Measurements from ENCODE around the gene HOXA9.

The HOXA9 gene

GRCh38 chr7:27132978-27133377, 32.4 kb downstream of the HOXA9 start:
- no peaks in the 10 kb centered on the region for H3K79me1 ChIP-seq (ENCODE audit: low read depth, low read length)
- no peak overlapping the region for H4K91ac ChIP-seq (ENCODE audit: low read depth, low read length, poor library complexity)
- H3K4me1 ChIP-seq (ENCODE audit: control insufficient read depth in 2 of 2, insufficient read depth in 1 of 2, low read depth in 1 of 2, low read length in 2 of 2) = peaks cover 0 to 3% of the 10 kb centered on the region in 2 donors
- no peak overlapping the region for H3K4me3 ChIP-seq (ENCODE audit: low read length in 2 of 2)
- H3K4me2 ChIP-seq (ENCODE audit: insufficient read depth, low read length, poor library complexity, severe bottlenecking) = no peak overlapping the region
- H3K27ac ChIP-seq (replicated peaks; ENCODE audit: low read length) = no peak overlapping the region
- H3K9ac ChIP-seq (ENCODE audit: low read depth, low read length, poor library complexity) = no peak overlapping the region
- H3K9me3 ChIP-seq (replicated peaks in 1 of 2; ENCODE audit: control insufficient read depth in 2 of 2, insufficient read depth in 1 of 2, low read depth in 1 of 2, low read length in 2 of 2) = peaks cover 0 to 8% of the 10 kb centered on the region in 2 donors
- no peak overlapping the region for H2BK5ac ChIP-seq (ENCODE audit: low read length)
- H3K14ac ChIP-seq (ENCODE audit: low read length) = no peak overlapping the region
- H3K4ac ChIP-seq (ENCODE audit: low read length) = no peak overlapping the region
- no peak overlapping the region for H2AK5ac ChIP-seq (ENCODE audit: low read depth, low read length)
- H2BK120ac ChIP-seq (ENCODE audit: low read depth, low read length) = no peak overlapping the region
- H3K36me3 ChIP-seq (replicated peaks in 1 of 2; ENCODE audit: control insufficient read depth in 2 of 2, insufficient read depth in 2 of 2, low read length in 2 of 2) = no peaks in the 10 kb centered on the region
- no peak overlapping the region for H3K18ac ChIP-seq (ENCODE audit: low read length)
- no peak overlapping the region for H2BK15ac ChIP-seq (ENCODE audit: low read length)
- no peak for DNase-seq (ENCODE audit: low spot score)
- H2BK12ac ChIP-seq (ENCODE audit: low read length) = no peak overlapping the region
- H3K27me3 ChIP-seq (ENCODE audit: control insufficient read depth in 3 of 3, insufficient read depth in 3 of 3, low read depth in 1 of 3, low read length in 3 of 3) = peaks cover 21 to 100% (median 93%) of the 10 kb centered on the region in 3 experiments
- no peak overlapping the region for H3K23ac ChIP-seq (ENCODE audit: low read depth, low read length, poor library complexity)
- no peak overlapping the region for H2AFZ ChIP-seq (ENCODE audit: low read length)
- no peak overlapping the region for H4K8ac ChIP-seq (ENCODE audit: low read depth, low read length)
- no CpG with 5 or more reads among the region's 6 CpGs for WGBS, 2 donors (ENCODE audit: extremely low coverage in 2 of 2, insufficient read length in 2 of 2, insufficient replicate concordance in 1 of 2)

- H2BK15ac ChIP-seq (ENCODE audit: low read length) = no peak overlapping the region
- H3K9ac ChIP-seq (ENCODE audit: low read depth, low read length, poor library complexity) = no peak overlapping the region
- DNase-seq (ENCODE audit: low spot score) = no peak
- no peak overlapping the region for H2BK5ac ChIP-seq (ENCODE audit: low read length)
- no peak overlapping the region for H2BK12ac ChIP-seq (ENCODE audit: low read length)
- no peak overlapping the region for H4K91ac ChIP-seq (ENCODE audit: low read depth, low read length, poor library complexity)
- no peak overlapping the region for H3K23ac ChIP-seq (ENCODE audit: low read depth, low read length, poor library complexity)
- H3K4me1 ChIP-seq (ENCODE audit: control insufficient read depth in 2 of 2, insufficient read depth in 1 of 2, low read depth in 1 of 2, low read length in 2 of 2) = peaks cover 0 to 3% of the 10 kb centered on the region in 2 donors
- H3K18ac ChIP-seq (ENCODE audit: low read length) = no peak overlapping the region
- H3K9me3 ChIP-seq (replicated peaks in 1 of 2; ENCODE audit: control insufficient read depth in 2 of 2, insufficient read depth in 1 of 2, low read depth in 1 of 2, low read length in 2 of 2) = peaks cover 0 to 8% of the 10 kb centered on the region in 2 donors
- no peak overlapping the region for H3K14ac ChIP-seq (ENCODE audit: low read length)
- peaks cover 23 to 100% (median 93%) of the 10 kb centered on the region in 3 experiments for H3K27me3 ChIP-seq (ENCODE audit: control insufficient read depth in 3 of 3, insufficient read depth in 3 of 3, low read depth in 1 of 3, low read length in 3 of 3)
- no peak overlapping the region for H4K8ac ChIP-seq (ENCODE audit: low read depth, low read length)
- no peak overlapping the region for H2AFZ ChIP-seq (ENCODE audit: low read length)
- no peaks in the 10 kb centered on the region for H3K79me1 ChIP-seq (ENCODE audit: low read depth, low read length)
- no peak overlapping the region for H2BK120ac ChIP-seq (ENCODE audit: low read depth, low read length)
- H3K36me3 ChIP-seq (replicated peaks in 1 of 2; ENCODE audit: control insufficient read depth in 2 of 2, insufficient read depth in 2 of 2, low read length in 2 of 2) = no peaks in the 10 kb centered on the region
- H3K27ac ChIP-seq (replicated peaks; ENCODE audit: low read length) = no peak overlapping the region
- H2AK5ac ChIP-seq (ENCODE audit: low read depth, low read length) = no peak overlapping the region
- H3K4me3 ChIP-seq (ENCODE audit: low read length in 2 of 2) = no peak overlapping the region
- H3K4me2 ChIP-seq (ENCODE audit: insufficient read depth, low read length, poor library complexity, severe bottlenecking) = no peak overlapping the region
- no CpG with 5 or more reads among the region's 2 CpGs for WGBS, 2 donors (ENCODE audit: extremely low coverage in 2 of 2, insufficient read length in 2 of 2, insufficient replicate concordance in 1 of 2)
- no peak overlapping the region for H3K4ac ChIP-seq (ENCODE audit: low read length)
These were observed 33.1 kb downstream of the HOXA9 start for GRCh38 chr7:27132214-27132613.

- no CpG with 5 or more reads among the region's 12 CpGs for WGBS, 2 donors (ENCODE audit: extremely low coverage in 2 of 2, insufficient read length in 2 of 2, insufficient replicate concordance in 1 of 2)
- Histone ChIP-seq H3K36me3 (replicated peaks in 1 of 2; ENCODE audit: control insufficient read depth in 2 of 2, insufficient read depth in 2 of 2, low read length in 2 of 2) (no peaks in the 10 kb centered on the region), H3K79me1 (ENCODE audit: low read depth, low read length) (no peaks in the 10 kb centered on the region), H3K14ac (ENCODE audit: low read length) (no peak overlapping the region), H3K23ac (ENCODE audit: low read depth, low read length, poor library complexity) (no peak overlapping the region), H2BK15ac (ENCODE audit: low read length) (no peak overlapping the region), H3K9ac (ENCODE audit: low read depth, low read length, poor library complexity) (no peak overlapping the region), H4K91ac (ENCODE audit: low read depth, low read length, poor library complexity) (no peak overlapping the region), H3K4me3 (ENCODE audit: low read length in 2 of 2) (peak overlapping the region in 1 of 2 donors; percentile 53), H2AK5ac (ENCODE audit: low read depth, low read length) (no peak overlapping the region), H3K27me3 (ENCODE audit: control insufficient read depth in 3 of 3, insufficient read depth in 3 of 3, low read depth in 1 of 3, low read length in 3 of 3) (peaks cover 21 to 100% (median 92%) of the 10 kb centered on the region in 3 experiments), H3K9me3 (replicated peaks in 1 of 2; ENCODE audit: control insufficient read depth in 2 of 2, insufficient read depth in 1 of 2, low read depth in 1 of 2, low read length in 2 of 2) (peaks cover 0 to 8% of the 10 kb centered on the region in 2 donors), H3K4me2 (ENCODE audit: insufficient read depth, low read length, poor library complexity, severe bottlenecking) (peak overlapping the region; percentile 61), H2AFZ (ENCODE audit: low read length) (peak overlapping the region; percentile 98), H2BK12ac (ENCODE audit: low read length) (no peak overlapping the region), H3K18ac (ENCODE audit: low read length) (no peak overlapping the region), H3K27ac (replicated peaks; ENCODE audit: low read length) (no peak overlapping the region), H4K8ac (ENCODE audit: low read depth, low read length) (no peak overlapping the region), H2BK120ac (ENCODE audit: low read depth, low read length) (no peak overlapping the region), H2BK5ac (ENCODE audit: low read length) (no peak overlapping the region), H3K4me1 (ENCODE audit: control insufficient read depth in 2 of 2, insufficient read depth in 1 of 2, low read depth in 1 of 2, low read length in 2 of 2) (peaks cover 0 to 3% of the 10 kb centered on the region in 2 donors), H3K4ac (ENCODE audit: low read length) (no peak overlapping the region)
- DNase-seq (ENCODE audit: low spot score) = no peak
These were observed 33.9 kb downstream of the HOXA9 start for GRCh38 chr7:27131390-27131819.

GRCh38 chr7:27130540-27131389, 34.6 kb downstream of the HOXA9 start, which contains the start of gene HOXA4:
Gene HOXA4, minus strand, starts transcription at chr7:27130757. Its CDS starts 24 bp downstream, at chr7:27130733.
- Histone ChIP-seq H3K27me3 (ENCODE audit: control insufficient read depth in 3 of 3, insufficient read depth in 3 of 3, low read depth in 1 of 3, low read length in 3 of 3) (peaks cover 22 to 100% (median 92%) of the 10 kb centered on the region in 3 experiments), H2AFZ (ENCODE audit: low read length) (peak within 1 kb of the TSS; percentile 98), H3K14ac (ENCODE audit: low read length) (no peak within 1 kb of the TSS), H4K91ac (ENCODE audit: low read depth, low read length, poor library complexity) (no peak within 1 kb of the TSS), H3K4ac (ENCODE audit: low read length) (no peak within 1 kb of the TSS), H2AK5ac (ENCODE audit: low read depth, low read length) (no peak within 1 kb of the TSS), H3K36me3 (replicated peaks in 1 of 2; ENCODE audit: control insufficient read depth in 2 of 2, insufficient read depth in 2 of 2, low read length in 2 of 2) (no peaks in the 10 kb centered on the region), H3K9me3 (replicated peaks in 1 of 2; ENCODE audit: control insufficient read depth in 2 of 2, insufficient read depth in 1 of 2, low read depth in 1 of 2, low read length in 2 of 2) (peaks cover 0 to 8% of the 10 kb centered on the region in 2 donors), H3K4me1 (ENCODE audit: control insufficient read depth in 2 of 2, insufficient read depth in 1 of 2, low read depth in 1 of 2, low read length in 2 of 2) (peaks cover 0 to 3% of the 10 kb centered on the region in 2 donors), H3K27ac (replicated peaks; ENCODE audit: low read length) (no peak within 1 kb of the TSS), H2BK120ac (ENCODE audit: low read depth, low read length) (no peak within 1 kb of the TSS), H3K9ac (ENCODE audit: low read depth, low read length, poor library complexity) (no peak within 1 kb of the TSS), H3K4me2 (ENCODE audit: insufficient read depth, low read length, poor library complexity, severe bottlenecking) (peak within 1 kb of the TSS; percentile 61), H3K79me1 (ENCODE audit: low read depth, low read length) (no peaks in the 10 kb centered on the region), H3K23ac (ENCODE audit: low read depth, low read length, poor library complexity) (peak within 1 kb of the TSS; percentile 13), H2BK12ac (ENCODE audit: low read length) (no peak within 1 kb of the TSS), H3K4me3 (ENCODE audit: low read length in 2 of 2) (peak within 1 kb of the TSS; percentile 53 to 71), H3K18ac (ENCODE audit: low read length) (peak within 1 kb of the TSS; percentile 51), H4K8ac (ENCODE audit: low read depth, low read length) (no peak within 1 kb of the TSS), H2BK5ac (ENCODE audit: low read length) (no peak within 1 kb of the TSS), H2BK15ac (ENCODE audit: low read length) (no peak within 1 kb of the TSS)
- DNase-seq (ENCODE audit: low spot score) = no peak
- WGBS, 2 donors (ENCODE audit: extremely low coverage in 2 of 2, insufficient read length in 2 of 2, insufficient replicate concordance in 1 of 2) = no CpG with 5 or more reads among the region's 67 CpGs
